Esophagus muscularis mucosa (tissue), 4 donors: ENCODE measurements around the gene ADAMTSL1.

Experiments
- CTCF ChIP-seq, 3 experiments: fragments of 200-600 bp in 2 of 3; fragments of 450-650 bp in 1 of 3; sonication (generic) in 2 of 3; IDR thresholded peaks; one replicate each; pipeline ENCODE4 v1.5.1; 2017 to 2019; ENCODE audit warnings: antibody characterized with exemption in 3 of 3, mild to moderate bottlenecking in 2 of 3, moderate library complexity in 1 of 3
- EP300 ChIP-seq: sonication (generic); formaldehyde crosslinking; IDR thresholded peaks from one replicate; pipeline ENCODE4 v1.6.1; 2017; ENCODE audit warnings: antibody characterized with exemption
- POLR2A ChIP-seq: fragments of 450-650 bp; IDR thresholded peaks from one replicate; pipeline ENCODE4 v1.6.1; 2017; ENCODE audit warnings: antibody characterized with exemption, moderate library complexity, mild to moderate bottlenecking, low read depth
- POLR2AphosphoS5 ChIP-seq, 2 donors: sonication (generic); formaldehyde crosslinking; IDR thresholded peaks; one replicate each; pipeline ENCODE4 v1.6.1; 2017; ENCODE audit warnings: antibody characterized with exemption in 2 of 2

- TF ChIP-seq POLR2AphosphoS5 (IDR thresholded peaks at IDR 0.05) = no peak
- no peak for TF ChIP-seq POLR2A
- TF ChIP-seq CTCF (IDR thresholded peaks at IDR 0.05) = no peak
- TF ChIP-seq EP300 = no peak
Observed at GRCh38 chr9:18893491-18893890, 419.5 kb downstream of the ADAMTSL1 start.
